Gastroesophageal sphincter (tissue), 4 donors: ENCODE data around the gene PRKAG2. TPM values are rescaled to one million over a fixed set of nuclear protein-coding genes. Genes with fewer than 3 reads are reported as not detected.

Source experiments
- ATAC-seq: fragments of 150-250 bp; one replicate; pipeline ENCODE4 v1.9.1; 2016; ENCODE audit warnings: mild to moderate bottlenecking, moderate library complexity
- H3K27ac ChIP-seq, 4 donors: fragments of 200-600 bp; sonication (generic) in 3 of 4; 1 replicate in 3 of 4; 2 replicates in 1 of 4; pipeline ENCODE4 v1.5.1; 2016 to 2019
- H3K27me3 ChIP-seq: fragments of 200-600 bp; sonication (generic); one replicate; pipeline ENCODE4 v1.5.1; 2019
- H3K36me3 ChIP-seq, 2 donors: fragments of 200-600 bp; sonication (generic); one replicate each; pipeline ENCODE4 v1.5.1; 2019; ENCODE audit warnings: control low read depth in 1 of 2
- H3K4me1 ChIP-seq, 3 donors: fragments of 200-600 bp; sonication (generic); 1 replicate in 2 of 3; 2 replicates in 1 of 3; pipeline ENCODE4 v1.5.1; 2016 to 2019; ENCODE audit warnings: control low read depth in 2 of 3
- H3K4me3 ChIP-seq, 2 donors: fragments of 200-600 bp; sonication (generic); one replicate each; pipeline ENCODE4 v1.5.1; 2019; ENCODE audit warnings: mild to moderate bottlenecking in 1 of 2, moderate library complexity in 1 of 2
- H3K9me3 ChIP-seq, 3 donors: fragments of 200-600 bp; sonication (generic); one replicate each; pipeline ENCODE4 v1.5.1; 2017 to 2019; ENCODE audit warnings: control low read depth in 2 of 3
- CTCF ChIP-seq, 4 experiments: fragments of 200-600 bp in 2 of 4; fragments of 450-650 bp in 2 of 4; sonication (generic) in 1 of 4; IDR thresholded peaks; one replicate each; pipeline ENCODE4 v1.5.1; 2017 to 2019; ENCODE audit warnings: antibody characterized with exemption in 4 of 4, mild to moderate bottlenecking in 2 of 4, moderate library complexity in 2 of 4
- EP300 ChIP-seq: sonication (generic); formaldehyde crosslinking; IDR thresholded peaks from one replicate; pipeline ENCODE4 v1.6.1; 2017; ENCODE audit warnings: antibody characterized with exemption, mild to moderate bottlenecking
- POLR2A ChIP-seq, 2 donors: fragments of 450-650 bp; IDR thresholded peaks; one replicate each; pipeline ENCODE4 v1.6.1; 2017; ENCODE audit warnings: antibody characterized with exemption in 2 of 2, mild to moderate bottlenecking in 2 of 2, moderate library complexity in 1 of 2
- POLR2AphosphoS5 ChIP-seq: sonication (generic); formaldehyde crosslinking; IDR thresholded peaks from one replicate; pipeline ENCODE4 v1.6.1; 2017; ENCODE audit warnings: antibody characterized with exemption
- WGBS, 2 donors: methylation state at CpG; one replicate each; pipeline ENCODE4 v1.1.5; 2018; ENCODE audit warnings: low coverage in 1 of 2; 5-methylcytosine and 5-hydroxymethylcytosine counted together
- total RNA-seq, 4 donors: library from RNA; depleted of rRNA; stranded (reverse); fragments of >200 nt; gene quantifications; one replicate each; pipeline ENCODE4 v1.1.0, GENCODE V29; 2016

PRKAG2 gene
- total RNA-seq, 4 donors from 2014 or later: 48.9 to 89.0 (median 75.7) TPM

GRCh38 chr7:151731022-151731441, 145.9 kb downstream of the PRKAG2 start:
- no peak for ATAC-seq
- Histone ChIP-seq H3K36me3 (no peaks in the 10 kb centered on the region), H3K9me3 (no peaks in the 10 kb centered on the region), H3K27ac (no peak overlapping the region), H3K4me1 (peaks cover 0 to 41% (median 20%) of the 10 kb centered on the region in 3 donors), H3K27me3 (no peaks in the 10 kb centered on the region), H3K4me3 (no peak overlapping the region)
- TF ChIP-seq CTCF (IDR thresholded peaks at IDR 0.05) (no peak), EP300 (no peak), POLR2AphosphoS5 (no peak), POLR2A (IDR thresholded peaks at IDR 0.05) (no peak)
- 73 to 85% methylated on average over 2 to 3 of the region's 8 CpGs for whole genome bisulfite sequencing, 2 donors

- no peak for TF ChIP-seq POLR2A (IDR thresholded peaks at IDR 0.05)
- no peak for TF ChIP-seq CTCF (IDR thresholded peaks at IDR 0.05)
- no peak for TF ChIP-seq POLR2AphosphoS5
- no peak for TF ChIP-seq EP300
- H3K4me3 ChIP-seq: no peak overlapping the region
- no peak overlapping the region for H3K27ac ChIP-seq
- ATAC-seq: no peak
- 71 to 92% methylated on average over 2 to 7 of the region's 9 CpGs for WGBS, 2 donors
- H3K9me3 ChIP-seq: no peaks in the 10 kb centered on the region
- no peaks in the 10 kb centered on the region for H3K36me3 ChIP-seq
- peaks cover 0 to 41% (median 18%) of the 10 kb centered on the region in 3 donors for H3K4me1 ChIP-seq
- H3K27me3 ChIP-seq: no peaks in the 10 kb centered on the region
These were observed 146.3 kb downstream of the PRKAG2 start for GRCh38 chr7:151730591-151730990.

- Histone ChIP-seq H3K27me3 (no peaks in the 10 kb centered on the region), H3K4me3 (no peak overlapping the region), H3K27ac (peak overlapping the region in 1 of 4 donors; percentile 78), H3K36me3 (no peaks in the 10 kb centered on the region), H3K9me3 (no peaks in the 10 kb centered on the region), H3K4me1 (peaks cover 0 to 34% (median 18%) of the 10 kb centered on the region in 3 donors)
- TF ChIP-seq POLR2A (IDR thresholded peaks at IDR 0.05): no peak
- TF ChIP-seq POLR2AphosphoS5: no peak
- TF ChIP-seq EP300: no peak
- TF ChIP-seq CTCF (IDR thresholded peaks at IDR 0.05): no peak
- ATAC-seq: no peak
- WGBS, 2 donors: 83 to 98% methylated on average over 2 to 9 of the region's 15 CpGs
These were observed 147.4 kb downstream of the PRKAG2 start for GRCh38 chr7:151729521-151729921.

GRCh38 chr7:151728746-151729145, 148.2 kb downstream of the PRKAG2 start:
- no peaks in the 10 kb centered on the region for H3K9me3 ChIP-seq
- H3K4me3 ChIP-seq: no peak overlapping the region
- 93 to 100% methylated on average over 1 to 3 of the region's 14 CpGs for WGBS, 2 donors
- ATAC-seq: no peak
- H3K27me3 ChIP-seq: no peaks in the 10 kb centered on the region
- peaks cover 0 to 32% (median 18%) of the 10 kb centered on the region in 3 donors for H3K4me1 ChIP-seq
- H3K27ac ChIP-seq: peak overlapping the region in 3 of 4 donors; percentile 61 to 79 (median 78)
- H3K36me3 ChIP-seq: no peaks in the 10 kb centered on the region
- TF ChIP-seq EP300 (no peak), CTCF (IDR thresholded peaks at IDR 0.05) (no peak), POLR2AphosphoS5 (no peak), POLR2A (IDR thresholded peaks at IDR 0.05) (no peak)

- ATAC-seq: no peak
- no peak for TF ChIP-seq EP300
- TF ChIP-seq POLR2AphosphoS5: no peak
- TF ChIP-seq POLR2A (IDR thresholded peaks at IDR 0.05): no peak
- TF ChIP-seq CTCF (IDR thresholded peaks at IDR 0.05): no peak
- no peaks in the 10 kb centered on the region for H3K36me3 ChIP-seq
- H3K4me1 ChIP-seq: peaks cover 0 to 32% (median 18%) of the 10 kb centered on the region in 3 donors
- peak overlapping the region in 3 of 4 donors; percentile 61 to 79 (median 78) for H3K27ac ChIP-seq
- H3K9me3 ChIP-seq: no peaks in the 10 kb centered on the region
- H3K27me3 ChIP-seq: no peaks in the 10 kb centered on the region
- H3K4me3 ChIP-seq: no peak overlapping the region
- WGBS, 2 donors: 83 to 92% methylated on average over 8 of the region's 8 CpGs
These were observed 148.6 kb downstream of the PRKAG2 start for GRCh38 chr7:151728286-151728660.
